ENCODE results near the gene DENND6A.

Gene DENND6A

GRCh38 chr3:57577801-57578200, 115.1 kb downstream of the DENND6A start:
- no peak for TF ChIP-seq CTCF (IDR thresholded peaks at IDR 0.05; ENCODE audit: borderline replicate concordance, insufficient read depth, low read depth, low read length)
- no peak overlapping the region for H3K4me3 ChIP-seq (ENCODE audit: low read depth, low read length)

- no peak for TF ChIP-seq CTCF (IDR thresholded peaks at IDR 0.05; ENCODE audit: borderline replicate concordance, insufficient read depth, low read depth, low read length)
These were observed 116.8 kb downstream of the DENND6A start for GRCh38 chr3:57575966-57576626.

More at GRCh38 chr3:57575966-57576626, 116.8 kb downstream of the DENND6A start:
- H3K4me3 ChIP-seq (ENCODE audit: low read depth, low read length) = no peak overlapping the region
